CD4-positive, alpha-beta T cell treated with Interleukin-15 for 1 hour (primary cell): Measurements from ENCODE around the gene AMMECR1L.
A peak's percentile ranks its signal among the peaks of the same experiment; 100 is the strongest.
"Not testable (repeated sequence)": the region's sequence is repeated elsewhere in the genome, so short reads cannot be mapped to it uniquely, and the experiment has no call there.

Experiments
- DNase-seq: peaks from one replicate; pipeline ENCODE4 v3.0.0-alpha.2; 2020

The AMMECR1L gene

GRCh38 chr2:127829845-127830246, 55.9 kb downstream of the AMMECR1L start:
- DNase-seq, result peak; percentile 73

- not testable (repeated sequence) for DNase-seq
Observed at GRCh38 chr2:127826708-127827107, 59.0 kb downstream of the AMMECR1L start.

- no peak for DNase-seq
Observed at GRCh38 chr2:127826047-127826446, 59.7 kb downstream of the AMMECR1L start.

GRCh38 chr2:127820080-127820668, 65.6 kb downstream of the AMMECR1L start:
- no peak for DNase-seq

GRCh38 chr2:127818794-127819425, 66.8 kb downstream of the AMMECR1L start:
- no peak for DNase-seq

- no peak for DNase-seq
Observed at GRCh38 chr2:127818241-127818640, 67.5 kb downstream of the AMMECR1L start.

- DNase-seq, result no peak
Observed at GRCh38 chr2:127814677-127815076, 71.1 kb downstream of the AMMECR1L start.

GRCh38 chr2:127812441-127812840, 73.3 kb downstream of the AMMECR1L start:
- DNase-seq, result not testable (repeated sequence)
